ENCODE data around the gene SLC15A2.

SLC15A2 gene

DNA sequence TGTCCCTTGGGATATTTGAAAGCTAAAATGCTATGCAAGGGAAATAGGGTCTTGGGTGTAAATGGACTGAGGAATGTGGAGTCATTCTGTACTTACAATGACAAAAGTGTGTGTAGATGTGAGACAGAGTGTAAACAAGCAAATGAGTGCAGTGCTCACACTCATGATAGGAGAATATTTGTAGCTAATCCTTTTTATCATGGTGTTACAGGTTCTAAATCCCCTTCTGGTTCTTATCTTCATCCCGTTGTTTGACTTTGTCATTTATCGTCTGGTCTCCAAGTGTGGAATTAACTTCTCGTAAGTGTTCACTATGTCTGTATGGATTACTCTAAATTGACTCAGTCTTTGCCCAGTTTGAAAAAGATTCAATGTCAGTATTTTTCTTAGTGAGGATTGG, 30.5 kb downstream of the SLC15A2 start:
- no peak for TF ChIP-seq EP300 (IDR thresholded peaks at IDR 0.05; ENCODE audit: borderline replicate concordance)
- TF ChIP-seq, protein P1, sequence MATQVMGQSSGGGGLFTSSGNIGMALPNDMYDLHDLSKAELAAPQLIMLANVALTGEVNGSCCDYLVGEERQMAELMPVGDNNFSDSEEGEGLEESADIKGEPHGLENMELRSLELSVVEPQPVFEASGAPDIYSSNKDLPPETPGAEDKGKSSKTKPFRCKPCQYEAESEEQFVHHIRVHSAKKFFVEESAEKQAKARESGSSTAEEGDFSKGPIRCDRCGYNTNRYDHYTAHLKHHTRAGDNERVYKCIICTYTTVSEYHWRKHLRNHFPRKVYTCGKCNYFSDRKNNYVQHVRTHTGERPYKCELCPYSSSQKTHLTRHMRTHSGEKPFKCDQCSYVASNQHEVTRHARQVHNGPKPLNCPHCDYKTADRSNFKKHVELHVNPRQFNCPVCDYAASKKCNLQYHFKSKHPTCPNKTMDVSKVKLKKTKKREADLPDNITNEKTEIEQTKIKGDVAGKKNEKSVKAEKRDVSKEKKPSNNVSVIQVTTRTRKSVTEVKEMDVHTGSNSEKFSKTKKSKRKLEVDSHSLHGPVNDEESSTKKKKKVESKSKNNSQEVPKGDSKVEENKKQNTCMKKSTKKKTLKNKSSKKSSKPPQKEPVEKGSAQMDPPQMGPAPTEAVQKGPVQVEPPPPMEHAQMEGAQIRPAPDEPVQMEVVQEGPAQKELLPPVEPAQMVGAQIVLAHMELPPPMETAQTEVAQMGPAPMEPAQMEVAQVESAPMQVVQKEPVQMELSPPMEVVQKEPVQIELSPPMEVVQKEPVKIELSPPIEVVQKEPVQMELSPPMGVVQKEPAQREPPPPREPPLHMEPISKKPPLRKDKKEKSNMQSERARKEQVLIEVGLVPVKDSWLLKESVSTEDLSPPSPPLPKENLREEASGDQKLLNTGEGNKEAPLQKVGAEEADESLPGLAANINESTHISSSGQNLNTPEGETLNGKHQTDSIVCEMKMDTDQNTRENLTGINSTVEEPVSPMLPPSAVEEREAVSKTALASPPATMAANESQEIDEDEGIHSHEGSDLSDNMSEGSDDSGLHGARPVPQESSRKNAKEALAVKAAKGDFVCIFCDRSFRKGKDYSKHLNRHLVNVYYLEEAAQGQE (IDR thresholded peaks at IDR 0.05; ENCODE audit: low read depth): no peak
- TF ChIP-seq YY1 (IDR thresholded peaks at IDR 0.05; ENCODE audit: low read depth): no peak
- no peak for TF ChIP-seq EGR1 (IDR thresholded peaks at IDR 0.05)
- TF ChIP-seq TCF12 (IDR thresholded peaks at IDR 0.05; ENCODE audit: low read depth): no peak
- TF ChIP-seq ZBTB7A (IDR thresholded peaks at IDR 0.05; ENCODE audit: low read depth): no peak
- TF ChIP-seq, protein P2, sequence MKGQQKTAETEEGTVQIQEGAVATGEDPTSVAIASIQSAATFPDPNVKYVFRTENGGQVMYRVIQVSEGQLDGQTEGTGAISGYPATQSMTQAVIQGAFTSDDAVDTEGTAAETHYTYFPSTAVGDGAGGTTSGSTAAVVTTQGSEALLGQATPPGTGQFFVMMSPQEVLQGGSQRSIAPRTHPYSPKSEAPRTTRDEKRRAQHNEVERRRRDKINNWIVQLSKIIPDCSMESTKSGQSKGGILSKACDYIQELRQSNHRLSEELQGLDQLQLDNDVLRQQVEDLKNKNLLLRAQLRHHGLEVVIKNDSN (IDR thresholded peaks at IDR 0.05): no peak
- TF ChIP-seq, protein P3, sequence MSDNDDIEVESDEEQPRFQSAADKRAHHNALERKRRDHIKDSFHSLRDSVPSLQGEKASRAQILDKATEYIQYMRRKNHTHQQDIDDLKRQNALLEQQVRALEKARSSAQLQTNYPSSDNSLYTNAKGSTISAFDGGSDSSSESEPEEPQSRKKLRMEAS (IDR thresholded peaks at IDR 0.05): no peak
- TF ChIP-seq CEBPB (IDR thresholded peaks at IDR 0.05): no peak
- TF ChIP-seq TAF1 (IDR thresholded peaks at IDR 0.05; ENCODE audit: low read depth): no peak
- no peak for TF ChIP-seq NFIC (IDR thresholded peaks at IDR 0.05)
- TF ChIP-seq FOXM1 (IDR thresholded peaks at IDR 0.05; ENCODE audit: borderline replicate concordance, low read depth): no peak
- TF ChIP-seq CREB1 (IDR thresholded peaks at IDR 0.05; ENCODE audit: low read depth): no peak

DNA sequence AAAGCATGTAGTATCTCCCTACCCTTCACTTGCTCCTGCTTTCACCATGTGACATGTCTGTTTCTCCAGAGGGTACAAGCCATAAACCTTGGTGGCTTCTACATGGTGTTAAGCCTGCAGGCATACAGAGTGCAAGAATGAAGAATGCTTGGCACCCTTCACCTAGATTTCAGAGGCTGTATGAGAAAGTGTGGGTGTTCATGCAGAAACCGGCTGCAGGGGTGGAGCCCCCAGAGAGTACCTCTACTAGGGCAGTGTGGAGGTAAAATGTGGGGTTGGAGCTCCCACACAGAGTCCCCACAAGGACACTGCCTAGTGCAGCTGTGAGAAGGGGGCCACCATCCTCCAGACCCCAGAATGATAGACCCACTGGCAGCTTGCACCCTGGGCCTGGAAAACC, 32.2 kb downstream of the SLC15A2 start:
- no peak for TF ChIP-seq EGR1 (IDR thresholded peaks at IDR 0.05)
- TF ChIP-seq YY1 (IDR thresholded peaks at IDR 0.05; ENCODE audit: low read depth): no peak
- no peak for TF ChIP-seq EP300 (IDR thresholded peaks at IDR 0.05; ENCODE audit: borderline replicate concordance)
- no peak for TF ChIP-seq TCF12 (IDR thresholded peaks at IDR 0.05; ENCODE audit: low read depth)
- TF ChIP-seq ZBTB7A (IDR thresholded peaks at IDR 0.05; ENCODE audit: low read depth): no peak

DNA sequence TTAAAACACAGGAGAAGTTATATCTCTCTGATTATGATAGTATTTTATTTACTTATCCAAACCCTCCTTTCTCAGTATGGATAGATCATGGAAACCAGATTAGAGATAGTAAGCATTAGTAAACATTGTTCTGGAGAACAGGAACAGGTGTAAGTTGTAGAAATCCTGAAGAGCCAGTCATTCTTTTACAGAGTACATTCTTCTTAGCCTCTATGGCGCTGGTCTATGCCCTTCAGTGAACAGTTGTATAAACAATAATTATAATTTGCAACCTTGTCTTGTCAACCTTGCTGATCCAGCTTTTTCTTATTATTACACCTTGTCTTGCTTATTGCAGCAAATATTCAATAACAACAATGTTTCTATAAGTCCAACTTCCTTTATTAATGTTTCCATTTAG, 47.4 kb downstream of the SLC15A2 start:
- no peak for TF ChIP-seq ZBTB7A (IDR thresholded peaks at IDR 0.05; ENCODE audit: low read depth)
- no peak for TF ChIP-seq FOXM1 (IDR thresholded peaks at IDR 0.05; ENCODE audit: borderline replicate concordance, low read depth)
- no peak for TF ChIP-seq RAD21 (IDR thresholded peaks at IDR 0.05; ENCODE audit: low read depth)
- TF ChIP-seq, protein P1 (IDR thresholded peaks at IDR 0.05; ENCODE audit: low read depth): no peak
- no peak for TF ChIP-seq YY1 (IDR thresholded peaks at IDR 0.05; ENCODE audit: low read depth)
- no peak for TF ChIP-seq EP300 (IDR thresholded peaks at IDR 0.05; ENCODE audit: borderline replicate concordance)
- no peak for TF ChIP-seq TCF12 (IDR thresholded peaks at IDR 0.05; ENCODE audit: low read depth)
- TF ChIP-seq TEAD4 (IDR thresholded peaks at IDR 0.05): no peak
- TF ChIP-seq, protein P2 (IDR thresholded peaks at IDR 0.05): no peak

DNA sequence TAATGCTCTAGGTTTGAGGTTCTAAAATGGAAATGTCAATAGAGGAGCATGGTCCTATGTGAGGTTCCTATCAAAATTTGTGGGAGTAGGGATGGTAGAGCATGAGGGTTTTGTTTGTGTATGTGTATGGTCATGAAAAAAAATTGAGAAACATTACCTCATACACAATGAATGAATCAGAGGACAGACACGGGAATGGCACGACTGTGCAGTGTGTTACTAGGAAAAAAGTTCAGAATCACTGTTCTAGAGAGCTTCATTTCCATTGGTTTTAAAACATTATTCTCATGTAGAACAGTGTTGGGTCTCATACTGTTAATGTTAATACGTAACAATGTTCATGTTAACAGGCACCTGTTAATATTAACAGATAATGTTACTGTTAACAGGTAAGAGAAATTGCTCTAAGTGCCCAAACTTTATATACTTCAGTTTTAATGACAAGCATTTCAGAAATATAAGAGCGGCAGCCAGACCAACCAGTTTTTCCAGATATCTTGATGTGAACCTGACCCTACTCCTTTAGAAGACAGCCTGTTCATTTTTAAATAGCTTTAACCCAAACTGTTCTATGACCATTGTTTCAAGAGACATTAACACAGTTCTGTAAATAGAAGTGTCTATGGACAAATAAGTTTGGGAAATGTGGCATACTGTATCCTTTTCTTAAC, 48.0 kb downstream of the SLC15A2 start:
- TF ChIP-seq EP300 (IDR thresholded peaks at IDR 0.05; ENCODE audit: borderline replicate concordance) (no peak), RAD21 (IDR thresholded peaks at IDR 0.05; ENCODE audit: low read depth) (no peak), FOXM1 (IDR thresholded peaks at IDR 0.05; ENCODE audit: borderline replicate concordance, low read depth) (no peak)
- TF ChIP-seq, protein P1 (IDR thresholded peaks at IDR 0.05; ENCODE audit: low read depth): no peak

DNA sequence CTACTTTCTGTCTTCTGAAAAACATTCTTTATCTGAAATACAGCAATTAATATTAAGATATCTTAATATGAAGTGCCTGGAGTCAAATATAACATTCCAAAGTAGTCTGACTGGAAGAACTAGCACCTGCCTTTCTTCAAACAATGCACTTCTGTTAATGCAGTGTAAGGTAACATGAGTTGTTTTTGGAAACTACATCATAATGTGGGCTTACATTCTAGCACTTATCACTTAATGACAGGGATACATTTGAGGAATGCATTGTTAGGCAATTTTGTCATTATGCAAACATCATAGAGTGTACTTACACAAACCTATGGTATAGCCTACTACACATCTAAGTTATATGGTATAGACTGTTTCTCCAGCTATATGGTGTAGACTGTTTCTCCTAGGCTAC, 49.2 kb downstream of the SLC15A2 start:
- TF ChIP-seq, protein P2 (IDR thresholded peaks at IDR 0.05): no peak
- TF ChIP-seq, protein P3 (IDR thresholded peaks at IDR 0.05): 0 out of 2 replicates have a peak, but pooled peaks have one; percentile 33
- no peak for TF ChIP-seq EGR1 (IDR thresholded peaks at IDR 0.05)
- TF ChIP-seq FOXM1 (IDR thresholded peaks at IDR 0.05; ENCODE audit: borderline replicate concordance, low read depth): peak; percentile 70; the same call in 1 of the 2 replicates
- peak; percentile 71; the same call in 1 of the 2 replicates for TF ChIP-seq TEAD4 (IDR thresholded peaks at IDR 0.05)
- TF ChIP-seq, protein P1 (IDR thresholded peaks at IDR 0.05; ENCODE audit: low read depth): no peak
- TF ChIP-seq CEBPB (IDR thresholded peaks at IDR 0.05): peak; percentile 74
